ENCODE results near the gene NCKAP1. TPM values are rescaled to one million over a fixed set of nuclear protein-coding genes. Genes with fewer than 3 reads are reported as not detected.

Gene NCKAP1
- total and polyA plus RNA-seq, 4 donors, result 16.1 to 64.2 (median 24.4) TPM

GRCh38 chr2:182950546-182950945 is 87.7 kb downstream of the NCKAP1 start:
- Histone ChIP-seq H3K4me1 (ENCODE audit: control insufficient read depth in 4 of 4, insufficient read depth in 4 of 4, low read length in 3 of 4) (no peaks in the 10 kb centered on the region), H3K27me3 (ENCODE audit: control insufficient read depth in 4 of 4, insufficient read depth in 4 of 4, low read length in 3 of 4) (no peaks in the 10 kb centered on the region), H3K36me3 (ENCODE audit: control insufficient read depth in 4 of 4, insufficient read depth in 3 of 4, low read depth in 1 of 4, low read length in 3 of 4) (peaks cover 3 to 21% (median 5%) of the 10 kb centered on the region in 4 donors), H3K27ac (ENCODE audit: low read depth in 1 of 2, low read length in 2 of 2) (no peak overlapping the region), H3K9ac (ENCODE audit: low read depth in 1 of 2, low read length in 2 of 2) (no peak overlapping the region), H3K9me3 (ENCODE audit: control insufficient read depth in 4 of 4, low read length in 3 of 4) (no peaks in the 10 kb centered on the region), H3K4me3 (ENCODE audit: low read depth in 1 of 3, low read length in 3 of 3) (no peak overlapping the region)
- no peak for TF ChIP-seq RXRA (IDR thresholded peaks at IDR 0.05)
- no peak for TF ChIP-seq ATF3 (IDR thresholded peaks at IDR 0.05)
- no peak for TF ChIP-seq RAD21 (IDR thresholded peaks at IDR 0.05)
- no peak for TF ChIP-seq FOXA1 (IDR thresholded peaks at IDR 0.05)
- no peak for TF ChIP-seq NR2F2 (IDR thresholded peaks at IDR 0.05)
- no peak for TF ChIP-seq YY1 (IDR thresholded peaks at IDR 0.05)
- TF ChIP-seq GABPA (IDR thresholded peaks at IDR 0.05 in 1 of 2, conservative IDR thresholded peaks at IDR 0.05 in 1 of 2), result no peak
- no peak for TF ChIP-seq HNF4A (conservative IDR thresholded peaks at IDR 0.05)
- TF ChIP-seq EGR1 (IDR thresholded peaks at IDR 0.05; ENCODE audit: low read depth in 2 of 2), result no peak
- TF ChIP-seq REST (IDR thresholded peaks at IDR 0.05), result no peak
- no peak for TF ChIP-seq TAF1 (conservative IDR thresholded peaks at IDR 0.05)
- TF ChIP-seq HNF4G (IDR thresholded peaks at IDR 0.05), result no peak
- WGBS, result 97% methylated on average over 3 of the region's 3 CpGs
- no peak for DNase-seq (ENCODE audit: low spot score)

GRCh38 chr2:182949572-182950189 is 88.6 kb downstream of the NCKAP1 start:
- Histone ChIP-seq H3K27ac (ENCODE audit: low read depth in 1 of 2, low read length in 2 of 2) (no peak overlapping the region), H3K9ac (ENCODE audit: low read depth in 1 of 2, low read length in 2 of 2) (no peak overlapping the region), H3K4me1 (ENCODE audit: control insufficient read depth in 4 of 4, insufficient read depth in 4 of 4, low read length in 3 of 4) (no peaks in the 10 kb centered on the region), H3K9me3 (ENCODE audit: control insufficient read depth in 4 of 4, low read length in 3 of 4) (no peaks in the 10 kb centered on the region), H3K27me3 (ENCODE audit: control insufficient read depth in 4 of 4, insufficient read depth in 4 of 4, low read length in 3 of 4) (no peaks in the 10 kb centered on the region), H3K4me3 (ENCODE audit: low read depth in 1 of 3, low read length in 3 of 3) (no peak overlapping the region), H3K36me3 (ENCODE audit: control insufficient read depth in 4 of 4, insufficient read depth in 3 of 4, low read depth in 1 of 4, low read length in 3 of 4) (peaks cover 3 to 19% (median 5%) of the 10 kb centered on the region in 4 donors)
- no peak for DNase-seq (ENCODE audit: low spot score)
- no peak for TF ChIP-seq RAD21 (IDR thresholded peaks at IDR 0.05)
- 86% methylated on average over 5 of the region's 5 CpGs for WGBS

- Histone ChIP-seq H3K4me3 (ENCODE audit: low read depth in 1 of 3, low read length in 3 of 3) (no peak overlapping the region), H3K9me3 (ENCODE audit: control insufficient read depth in 4 of 4, low read length in 3 of 4) (no peaks in the 10 kb centered on the region), H3K27me3 (ENCODE audit: control insufficient read depth in 4 of 4, insufficient read depth in 4 of 4, low read length in 3 of 4) (no peaks in the 10 kb centered on the region), H3K27ac (ENCODE audit: low read depth in 1 of 2, low read length in 2 of 2) (no peak overlapping the region), H3K36me3 (ENCODE audit: control insufficient read depth in 4 of 4, insufficient read depth in 3 of 4, low read depth in 1 of 4, low read length in 3 of 4) (peaks cover 3 to 19% (median 5%) of the 10 kb centered on the region in 4 donors), H3K4me1 (ENCODE audit: control insufficient read depth in 4 of 4, insufficient read depth in 4 of 4, low read length in 3 of 4) (no peaks in the 10 kb centered on the region), H3K9ac (ENCODE audit: low read depth in 1 of 2, low read length in 2 of 2) (no peak overlapping the region)
- no peak for DNase-seq (ENCODE audit: low spot score)
- WGBS, result 96% methylated on average over 4 of the region's 4 CpGs
- no peak for TF ChIP-seq RXRA (IDR thresholded peaks at IDR 0.05)
- TF ChIP-seq HNF4G (IDR thresholded peaks at IDR 0.05), result no peak
- TF ChIP-seq SP1 (IDR thresholded peaks at IDR 0.05), result no peak
- no peak for TF ChIP-seq NR2F2 (IDR thresholded peaks at IDR 0.05)
- no peak for TF ChIP-seq REST (IDR thresholded peaks at IDR 0.05)
- no peak for TF ChIP-seq JUND (IDR thresholded peaks at IDR 0.05)
- no peak for TF ChIP-seq FOXA1 (IDR thresholded peaks at IDR 0.05)
- no peak for TF ChIP-seq CTCF (IDR thresholded peaks at IDR 0.05; ENCODE audit: low read depth, low read length, missing input control)
- TF ChIP-seq MAX (IDR thresholded peaks at IDR 0.05), result no peak
- TF ChIP-seq HNF4A (conservative IDR thresholded peaks at IDR 0.05), result no peak
- no peak for TF ChIP-seq EGR1 (IDR thresholded peaks at IDR 0.05; ENCODE audit: low read depth in 2 of 2)
- TF ChIP-seq YY1 (IDR thresholded peaks at IDR 0.05), result no peak
- TF ChIP-seq RAD21 (IDR thresholded peaks at IDR 0.05), result no peak
- no peak for TF ChIP-seq FOXA2 (IDR thresholded peaks at IDR 0.05)
- TF ChIP-seq TAF1 (conservative IDR thresholded peaks at IDR 0.05), result no peak
Measured at GRCh38 chr2:182949052-182949451, 89.2 kb downstream of the NCKAP1 start.

All from liver (tissue), 9 donors.